Karpas-422 (cell line): Measurements from ENCODE around the gene AMN. TPM values are rescaled to one million over a fixed set of nuclear protein-coding genes. Genes with fewer than 3 reads are reported as not detected.

ENCODE experiments used
- DNase-seq: peaks from one replicate; pipeline ENCODE4 v3.0.0-alpha.2; 2015
- H2AFZ ChIP-seq: fragments of 200-600 bp; sonication (generic); 2 replicates; pipeline ENCODE4 v1.6.1; 2014; ENCODE audit warnings: antibody characterized with exemption, low read length, mixed read lengths
- H3K27ac ChIP-seq: fragments of 200-600 bp; sonication (generic); 2 replicates; pipeline ENCODE4 v1.5.1; 2014; ENCODE audit warnings: mild to moderate bottlenecking, low read length, moderate library complexity
- H3K27me3 ChIP-seq: fragments of 200-600 bp; sonication (generic); 2 replicates; pipeline ENCODE4 v1.6.1; 2014; ENCODE audit warnings: low read length, mixed read lengths
- H3K36me3 ChIP-seq: fragments of 200-600 bp; sonication (generic); 2 replicates; pipeline ENCODE4 v1.6.1; 2014; ENCODE audit warnings: low read length, mixed read lengths; ENCODE audit not compliant: insufficient read depth
- H3K4me1 ChIP-seq: fragments of 200-600 bp; sonication (generic); 2 replicates; pipeline ENCODE4 v1.6.1; 2014; ENCODE audit warnings: mild to moderate bottlenecking, low read length, mixed read lengths
- H3K4me2 ChIP-seq: fragments of 200-600 bp; sonication (generic); 2 replicates; pipeline ENCODE4 v1.6.1; 2014; ENCODE audit warnings: low read length, low read depth, mild to moderate bottlenecking; ENCODE audit not compliant: poor library complexity, severe bottlenecking
- H3K4me3 ChIP-seq: fragments of 200-600 bp; sonication (generic); 2 replicates; pipeline ENCODE4 v1.5.1; 2014; ENCODE audit warnings: mild to moderate bottlenecking, antibody characterized with exemption, low read length, mixed read lengths
- H3K79me2 ChIP-seq: fragments of 200-600 bp; sonication (generic); 2 replicates; pipeline ENCODE4 v1.6.1; 2014; ENCODE audit warnings: mild to moderate bottlenecking, low read length, mixed read lengths
- H3K9ac ChIP-seq: fragments of 200-600 bp; sonication (generic); 2 replicates; pipeline ENCODE4 v1.6.0; 2014; ENCODE audit warnings: low read length
- H3K9me2 ChIP-seq: fragments of 200-600 bp; sonication (generic), shearing (Covaris generic); replicated peaks from 2 replicates; pipeline ENCODE4 v1.6.0; 2014; ENCODE audit warnings: mild to moderate bottlenecking, low read length, moderate library complexity; ENCODE audit not compliant: insufficient read depth
- H3K9me3 ChIP-seq: fragments of 300-700, 200-600 bp; sonication (generic); 2 replicates; pipeline ENCODE4 v1.6.1; 2014; ENCODE audit warnings: low read length, mixed read lengths
- H4K20me1 ChIP-seq: fragments of 200-600 bp; sonication (generic); 2 replicates; pipeline ENCODE4 v1.6.1; 2014; ENCODE audit warnings: mild to moderate bottlenecking, antibody characterized with exemption, low read length, low read depth; ENCODE audit not compliant: insufficient read depth
- total RNA-seq: library from RNA; depleted of rRNA; stranded (reverse); fragments of >200 nt; shearing (Covaris generic); gene quantifications from 2 replicates; pipeline ENCODE4 v1.2.3, GENCODE V29; 2014; ENCODE audit warnings: low replicate concordance

AMN gene
- total RNA-seq, 1 experiment from 2014 or later: 7.7 TPM

DNA sequence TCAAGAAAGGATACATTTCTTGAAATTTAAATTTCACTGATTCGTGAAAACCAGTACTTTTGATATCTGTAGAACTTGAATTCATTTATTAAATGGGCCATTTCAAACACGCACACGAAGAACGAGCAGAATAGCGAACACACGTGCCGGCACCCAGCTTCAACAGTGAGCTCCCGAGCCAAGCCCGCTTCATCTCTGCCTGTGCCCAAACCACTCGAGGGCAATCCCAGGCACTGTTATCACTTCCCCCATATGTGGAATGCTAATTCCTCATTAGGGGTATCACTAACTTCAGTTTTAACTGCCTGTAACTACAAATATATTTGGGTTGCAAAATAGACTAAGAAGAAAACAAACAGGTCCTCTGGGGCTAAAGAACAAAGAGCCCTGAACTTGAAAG, 48.0 kb downstream of the AMN start:
- no peak for DNase-seq
- H3K79me2 ChIP-seq: no peaks in the 10 kb centered on the region
- no peak overlapping the region for H3K4me3 ChIP-seq
- no peak overlapping the region for H3K27ac ChIP-seq
- peaks cover 7% of the 10 kb centered on the region; the same call in 1 of the 2 replicates for H3K4me1 ChIP-seq
- H3K9ac ChIP-seq: no peak overlapping the region
- no peaks in the 10 kb centered on the region for H3K27me3 ChIP-seq
- H3K36me3 ChIP-seq: no peaks in the 10 kb centered on the region
- no peak overlapping the region for H3K4me2 ChIP-seq
- H3K9me2 ChIP-seq: no peaks in the 10 kb centered on the region
- H2AFZ ChIP-seq: no peak overlapping the region
- H4K20me1 ChIP-seq: no peaks in the 10 kb centered on the region
- H3K9me3 ChIP-seq: no peaks in the 10 kb centered on the region

DNA sequence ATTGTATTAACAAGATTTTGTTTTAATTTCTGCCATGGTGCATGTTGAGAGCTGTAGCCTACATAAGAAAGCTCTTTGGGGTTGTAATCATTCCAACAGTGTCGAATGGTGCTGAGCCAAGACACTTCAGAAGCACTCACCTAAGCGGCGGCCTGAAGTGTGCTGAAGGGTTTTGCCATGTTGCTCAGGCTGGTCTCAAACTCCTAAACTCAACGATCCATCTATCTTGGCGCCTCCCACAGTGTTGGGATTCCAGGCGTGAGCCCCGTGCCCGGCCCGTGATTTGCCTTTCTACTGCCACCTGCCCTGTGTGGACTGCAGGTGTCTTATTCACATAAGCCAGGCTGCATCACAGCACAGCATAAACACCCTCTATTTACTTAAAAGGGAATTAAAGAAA, 48.9 kb downstream of the AMN start:
- no peaks in the 10 kb centered on the region for H3K9me2 ChIP-seq
- no peaks in the 10 kb centered on the region for H3K27me3 ChIP-seq
- H3K4me2 ChIP-seq: no peak overlapping the region
- no peak overlapping the region for H2AFZ ChIP-seq
- H3K9me3 ChIP-seq: no peaks in the 10 kb centered on the region
- no peaks in the 10 kb centered on the region for H3K36me3 ChIP-seq
- H3K27ac ChIP-seq: no peak overlapping the region
- DNase-seq: no peak
- H4K20me1 ChIP-seq: no peaks in the 10 kb centered on the region
- no peak overlapping the region for H3K4me3 ChIP-seq
- no peak overlapping the region for H3K9ac ChIP-seq
- no peaks in the 10 kb centered on the region for H3K79me2 ChIP-seq
- H3K4me1 ChIP-seq: peaks cover 10% of the 10 kb centered on the region; the same call in 1 of the 2 replicates

DNA sequence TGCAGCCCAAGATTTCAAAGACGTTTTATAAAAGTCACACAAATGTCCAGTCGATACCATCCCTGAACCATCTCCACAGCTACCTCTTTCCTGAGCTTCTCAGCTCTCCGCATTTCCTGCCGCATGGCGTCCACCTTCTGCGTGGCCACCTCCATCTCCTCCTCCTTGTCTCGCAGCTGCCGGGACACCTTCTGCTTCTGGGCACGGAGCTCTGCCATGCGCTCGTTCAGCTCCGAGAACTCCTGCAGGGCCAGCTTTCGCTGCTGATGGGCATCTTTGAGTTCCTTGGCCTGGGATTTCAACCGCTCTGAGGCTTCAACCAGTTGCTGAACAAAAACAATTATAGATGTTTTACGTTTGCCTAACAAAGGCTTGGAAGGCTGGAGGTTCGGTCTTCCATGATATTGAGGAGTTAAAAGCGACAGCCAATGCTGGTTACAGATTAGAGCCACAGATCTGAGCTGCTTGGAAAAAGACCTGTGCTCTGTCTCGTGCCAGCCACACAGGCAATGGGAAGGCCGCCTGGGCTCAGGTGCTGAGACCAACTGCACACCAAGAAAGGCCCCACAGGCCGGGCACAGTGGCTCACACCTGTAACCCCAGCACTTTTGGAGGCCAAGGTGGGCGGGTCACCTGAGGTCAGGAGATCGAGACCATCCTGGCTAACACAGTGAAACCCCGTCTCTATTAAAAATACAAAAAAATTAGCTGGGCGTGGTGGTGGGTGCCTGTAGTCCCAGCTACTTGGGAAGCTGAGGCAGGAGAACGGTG, 49.6 kb downstream of the AMN start:
- no peak overlapping the region for H2AFZ ChIP-seq
- no peaks in the 10 kb centered on the region for H3K79me2 ChIP-seq
- no peaks in the 10 kb centered on the region for H3K36me3 ChIP-seq
- no peak for DNase-seq
- no peak overlapping the region for H3K4me3 ChIP-seq
- peaks cover 10% of the 10 kb centered on the region; the same call in 1 of the 2 replicates for H3K4me1 ChIP-seq
- H3K9me2 ChIP-seq: no peaks in the 10 kb centered on the region
- H3K4me2 ChIP-seq: no peak overlapping the region
- H3K27ac ChIP-seq: no peak overlapping the region
- no peaks in the 10 kb centered on the region for H3K9me3 ChIP-seq
- no peaks in the 10 kb centered on the region for H3K27me3 ChIP-seq
- H4K20me1 ChIP-seq: no peaks in the 10 kb centered on the region
- H3K9ac ChIP-seq: no peak overlapping the region

DNA sequence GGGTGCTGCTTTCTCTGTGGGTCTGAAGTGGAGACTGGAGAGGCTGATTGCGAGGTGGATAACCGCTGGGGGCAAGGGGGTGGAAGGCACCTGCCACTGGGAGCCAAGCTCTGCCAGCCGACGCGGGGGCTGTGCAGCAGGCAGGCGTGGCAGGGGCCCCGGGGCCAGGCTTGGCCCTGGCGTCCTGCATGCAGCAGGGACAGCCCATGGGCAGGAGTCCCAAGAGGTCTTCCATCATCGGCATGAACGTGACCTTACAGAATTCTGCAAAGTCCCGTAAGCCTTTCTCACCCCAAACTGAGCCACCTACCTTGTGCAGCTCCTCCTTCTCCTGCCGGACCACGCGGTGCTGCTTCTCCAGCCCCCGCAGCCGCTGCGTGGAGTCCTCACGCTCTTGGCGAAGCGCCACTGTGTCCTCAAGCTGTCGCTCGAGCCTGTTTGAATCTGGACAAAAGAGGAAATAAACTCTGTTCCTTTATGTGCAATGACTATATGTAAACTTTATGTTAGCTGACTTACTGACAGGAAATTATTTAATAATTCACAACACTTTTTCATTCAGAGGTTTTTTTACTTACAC, 51.3 kb downstream of the AMN start:
- Histone ChIP-seq H2AFZ (no peak overlapping the region), H3K27ac (no peak overlapping the region), H3K4me1 (peaks cover 18% of the 10 kb centered on the region), H4K20me1 (no peaks in the 10 kb centered on the region), H3K79me2 (no peaks in the 10 kb centered on the region), H3K27me3 (no peaks in the 10 kb centered on the region), H3K9me3 (no peaks in the 10 kb centered on the region), H3K4me3 (no peak overlapping the region), H3K36me3 (no peaks in the 10 kb centered on the region), H3K9ac (no peak overlapping the region), H3K9me2 (no peaks in the 10 kb centered on the region), H3K4me2 (no peak overlapping the region)
- no peak for DNase-seq

- Histone ChIP-seq H3K4me1 (peaks cover 18% of the 10 kb centered on the region), H2AFZ (no peak overlapping the region), H3K4me2 (no peak overlapping the region), H3K27ac (no peak overlapping the region), H3K36me3 (no peaks in the 10 kb centered on the region), H3K9me2 (no peaks in the 10 kb centered on the region), H3K27me3 (no peaks in the 10 kb centered on the region), H3K9me3 (no peaks in the 10 kb centered on the region), H3K79me2 (no peaks in the 10 kb centered on the region), H4K20me1 (no peaks in the 10 kb centered on the region), H3K9ac (no peak overlapping the region), H3K4me3 (no peak overlapping the region)
- no peak for DNase-seq
Measured at GRCh38 chr14:102975662-102976061, 53.2 kb downstream of the AMN start.

- no peaks in the 10 kb centered on the region for H3K9me3 ChIP-seq
- peaks cover 18% of the 10 kb centered on the region for H3K4me1 ChIP-seq
Measured at GRCh38 chr14:102977475-102977874, 55.0 kb downstream of the AMN start.

GRCh38 chr14:102979406-102979805, 56.9 kb downstream of the AMN start:
- Histone ChIP-seq H3K4me2 (no peak overlapping the region), H3K9me2 (no peaks in the 10 kb centered on the region)
- DNase-seq: no peak

More at GRCh38 chr14:102977475-102977874, 55.0 kb downstream of the AMN start:
- Histone ChIP-seq H3K36me3 (no peaks in the 10 kb centered on the region), H3K9ac (no peak overlapping the region), H3K4me3 (no peak overlapping the region), H3K27me3 (no peaks in the 10 kb centered on the region), H3K4me2 (no peak overlapping the region), H2AFZ (no peak overlapping the region), H3K9me2 (no peaks in the 10 kb centered on the region), H3K27ac (no peak overlapping the region), H4K20me1 (no peaks in the 10 kb centered on the region), H3K79me2 (no peaks in the 10 kb centered on the region)
- no peak for DNase-seq

GRCh38 chr14:102980409-102980810, 57.9 kb downstream of the AMN start:
- Histone ChIP-seq H3K4me1 (peaks cover 34% of the 10 kb centered on the region), H3K79me2 (no peaks in the 10 kb centered on the region), H3K9me3 (no peaks in the 10 kb centered on the region), H3K9ac (no peak overlapping the region), H3K27me3 (0 out of 2 replicates have a peak, but pooled peaks cover 3% of the 10 kb centered on the region), H3K4me3 (no peak overlapping the region), H3K4me2 (no peak overlapping the region), H3K27ac (no peak overlapping the region), H3K36me3 (no peaks in the 10 kb centered on the region), H2AFZ (no peak overlapping the region), H4K20me1 (no peaks in the 10 kb centered on the region), H3K9me2 (no peaks in the 10 kb centered on the region)
- no peak for DNase-seq

More at GRCh38 chr14:102979406-102979805, 56.9 kb downstream of the AMN start:
- H2AFZ ChIP-seq: no peak overlapping the region
- 0 out of 2 replicates have a peak, but pooled peaks cover 3% of the 10 kb centered on the region for H3K27me3 ChIP-seq
- no peaks in the 10 kb centered on the region for H4K20me1 ChIP-seq
- no peaks in the 10 kb centered on the region for H3K9me3 ChIP-seq
- no peaks in the 10 kb centered on the region for H3K36me3 ChIP-seq
- H3K27ac ChIP-seq: no peak overlapping the region
- H3K9ac ChIP-seq: no peak overlapping the region
- no peak overlapping the region for H3K4me3 ChIP-seq
- peaks cover 26% of the 10 kb centered on the region for H3K4me1 ChIP-seq
- no peaks in the 10 kb centered on the region for H3K79me2 ChIP-seq
